Neural progenitor cell (in vitro differentiated cells): ENCODE data around the gene PRDM12. TPM values are rescaled to one million over a fixed set of nuclear protein-coding genes. Genes with fewer than 3 reads are reported as not detected.

Experiments
- DNase-seq: peaks from one replicate; pipeline ENCODE4 v3.0.0-alpha.2; 2016; ENCODE audit warnings: low spot score
- H2AFZ ChIP-seq: fragments of 200-600 bp; sonication (generic); replicated peaks from 2 replicates; pipeline ENCODE4 v1.6.1; 2016; ENCODE audit warnings: antibody characterized with exemption
- H3F3A ChIP-seq: fragments of 200-600 bp; sonication (generic); 2 replicates; pipeline ENCODE4 v1.6.1; 2016; ENCODE audit warnings: antibody characterized with exemption, low read depth
- H3K27ac ChIP-seq: fragments of 200-600 bp; sonication (generic); 2 replicates; pipeline ENCODE4 v1.5.1; 2016; ENCODE audit warnings: mild to moderate bottlenecking
- H3K27me3 ChIP-seq: fragments of 200-600 bp; sonication (generic); 2 replicates; pipeline ENCODE4 v1.6.1; 2016; ENCODE audit warnings: mild to moderate bottlenecking, moderate library complexity
- H3K36me3 ChIP-seq: fragments of 200-600 bp; sonication (generic); 2 replicates; pipeline ENCODE4 v1.5.1; 2016
- H3K4me1 ChIP-seq: fragments of 200-600 bp; sonication (generic); 2 replicates; pipeline ENCODE4 v1.6.1; 2016; ENCODE audit warnings: mixed run types
- H3K4me2 ChIP-seq: fragments of 200-600 bp; sonication (generic); 2 replicates; pipeline ENCODE4 v1.6.1; 2016
- H3K4me3 ChIP-seq: fragments of 200-600 bp; sonication (generic); 2 replicates; pipeline ENCODE4 v1.5.1; 2016
- H3K79me2 ChIP-seq: fragments of 200-600 bp; sonication (generic); 2 replicates; pipeline ENCODE4 v1.6.1; 2016; ENCODE audit warnings: low read depth
- H3K9ac ChIP-seq: fragments of 200-600 bp; sonication (generic); 2 replicates; pipeline ENCODE4 v1.6.1; 2016
- H3K9me3 ChIP-seq: fragments of 200-600 bp; sonication (generic); 2 replicates; pipeline ENCODE4 v1.5.1; 2016; ENCODE audit warnings: low read depth
- H4K20me1 ChIP-seq: fragments of 200-600 bp; sonication (generic); 2 replicates; pipeline ENCODE4 v1.6.1; 2016; ENCODE audit warnings: low read depth
- H3K27ac Mint-ChIP-seq: 3 replicates; pipeline ENCODE4 v1.8.0; 2021; ENCODE audit warnings: mixed read lengths
- H3K27me3 Mint-ChIP-seq: 2 replicates; pipeline ENCODE4 v1.8.0; 2022; ENCODE audit warnings: low read depth, mild to moderate bottlenecking, inconsistent platforms, moderate library complexity, mixed read lengths; ENCODE audit not compliant: insufficient read depth
- H3K36me3 Mint-ChIP-seq: 3 replicates; pipeline ENCODE4 v1.8.0; 2021; ENCODE audit warnings: mixed read lengths
- H3K4me1 Mint-ChIP-seq: 3 replicates; pipeline ENCODE4 v1.8.0; 2021; ENCODE audit warnings: mixed read lengths
- H3K4me3 Mint-ChIP-seq: 3 replicates; pipeline ENCODE4 v1.8.0; 2021; ENCODE audit warnings: mild to moderate bottlenecking, moderate library complexity, mixed read lengths
- H3K9me3 Mint-ChIP-seq: 3 replicates; pipeline ENCODE4 v1.8.0; 2020; ENCODE audit warnings: mixed read lengths
- EZH2 ChIP-seq: fragments of 200-600 bp; sonication (generic); IDR thresholded peaks from 2 replicates; pipeline ENCODE4 v1.6.1; 2017; ENCODE audit warnings: antibody characterized with exemption, mild to moderate bottlenecking, moderate library complexity
- EZH2phosphoT487 ChIP-seq: fragments of 200-600 bp; sonication (generic); IDR thresholded peaks from 2 replicates; pipeline ENCODE4 v1.6.1; 2017; ENCODE audit warnings: antibody characterized with exemption
- total RNA-seq: library from RNA; depleted of rRNA; stranded (reverse); fragments of >200 nt; gene quantifications from 2 replicates; pipeline ENCODE4 v1.2.3, GENCODE V29; 2015; ENCODE audit warnings: low replicate concordance
- TF ChIP-seq, protein P1 (sequence below): fragments of 200-600 bp; sonication (generic); IDR thresholded peaks from 2 replicates; pipeline ENCODE4 v1.5.1; 2017; ENCODE audit warnings: antibody characterized with exemption, mild to moderate bottlenecking

Gene PRDM12
- total RNA-seq, 1 donor from 2014 or later: not detected

- H3K4me1 ChIP-seq: peaks cover 11% of the 10 kb centered on the region
- no peaks in the 10 kb centered on the region for H3K79me2 ChIP-seq
- Mint-ChIP-seq H3K27me3 (peaks cover 2% of the 10 kb centered on the region), H3K4me3 (no peak overlapping the region), H3K36me3 (peaks cover 32% of the 10 kb centered on the region), H3K9me3 (no peaks in the 10 kb centered on the region), H3K4me1 (peaks cover 23% of the 10 kb centered on the region), H3K27ac (no peak overlapping the region)
- H4K20me1 ChIP-seq: peaks cover 27% of the 10 kb centered on the region
- H2AFZ ChIP-seq: no peak overlapping the region
- H3K27me3 ChIP-seq: no peaks in the 10 kb centered on the region
- no peak for TF ChIP-seq EZH2phosphoT487
- TF ChIP-seq EZH2: no peak
- TF ChIP-seq, protein P1, sequence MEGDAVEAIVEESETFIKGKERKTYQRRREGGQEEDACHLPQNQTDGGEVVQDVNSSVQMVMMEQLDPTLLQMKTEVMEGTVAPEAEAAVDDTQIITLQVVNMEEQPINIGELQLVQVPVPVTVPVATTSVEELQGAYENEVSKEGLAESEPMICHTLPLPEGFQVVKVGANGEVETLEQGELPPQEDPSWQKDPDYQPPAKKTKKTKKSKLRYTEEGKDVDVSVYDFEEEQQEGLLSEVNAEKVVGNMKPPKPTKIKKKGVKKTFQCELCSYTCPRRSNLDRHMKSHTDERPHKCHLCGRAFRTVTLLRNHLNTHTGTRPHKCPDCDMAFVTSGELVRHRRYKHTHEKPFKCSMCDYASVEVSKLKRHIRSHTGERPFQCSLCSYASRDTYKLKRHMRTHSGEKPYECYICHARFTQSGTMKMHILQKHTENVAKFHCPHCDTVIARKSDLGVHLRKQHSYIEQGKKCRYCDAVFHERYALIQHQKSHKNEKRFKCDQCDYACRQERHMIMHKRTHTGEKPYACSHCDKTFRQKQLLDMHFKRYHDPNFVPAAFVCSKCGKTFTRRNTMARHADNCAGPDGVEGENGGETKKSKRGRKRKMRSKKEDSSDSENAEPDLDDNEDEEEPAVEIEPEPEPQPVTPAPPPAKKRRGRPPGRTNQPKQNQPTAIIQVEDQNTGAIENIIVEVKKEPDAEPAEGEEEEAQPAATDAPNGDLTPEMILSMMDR: no peak
- no peak overlapping the region for H3K4me2 ChIP-seq
- no peak overlapping the region for H3K9ac ChIP-seq
- DNase-seq: no peak
- H3F3A ChIP-seq: peaks cover 9% of the 10 kb centered on the region
- no peaks in the 10 kb centered on the region for H3K9me3 ChIP-seq
- no peaks in the 10 kb centered on the region for H3K36me3 ChIP-seq
- no peak overlapping the region for H3K27ac ChIP-seq
- no peak overlapping the region for H3K4me3 ChIP-seq
Measured at GRCh38 chr9:130630506-130631330, 33.7 kb upstream of the PRDM12 start.

GRCh38 chr9:130631331-130632080 is 32.9 kb upstream of the PRDM12 start:
- Mint-ChIP-seq H3K36me3 (peaks cover 27% of the 10 kb centered on the region), H3K4me1 (peaks cover 18% of the 10 kb centered on the region), H3K9me3 (no peaks in the 10 kb centered on the region), H3K27ac (no peak overlapping the region), H3K4me3 (no peak overlapping the region), H3K27me3 (peaks cover 2% of the 10 kb centered on the region)
- no peak for DNase-seq
- Histone ChIP-seq H2AFZ (no peak overlapping the region), H3K27ac (no peak overlapping the region), H3K4me3 (no peak overlapping the region), H3F3A (peaks cover 11% of the 10 kb centered on the region), H3K79me2 (no peaks in the 10 kb centered on the region), H3K9me3 (no peaks in the 10 kb centered on the region), H3K27me3 (no peaks in the 10 kb centered on the region), H3K36me3 (no peaks in the 10 kb centered on the region), H3K9ac (no peak overlapping the region), H4K20me1 (peaks cover 27% of the 10 kb centered on the region), H3K4me2 (no peak overlapping the region), H3K4me1 (peaks cover 11% of the 10 kb centered on the region)
- TF ChIP-seq, protein P1: no peak
- no peak for TF ChIP-seq EZH2
- TF ChIP-seq EZH2phosphoT487: no peak

GRCh38 chr9:130632081-130632710 is 32.2 kb upstream of the PRDM12 start:
- Histone ChIP-seq H3K4me3 (no peak overlapping the region), H3K9ac (no peak overlapping the region), H3K9me3 (no peaks in the 10 kb centered on the region), H3K36me3 (no peaks in the 10 kb centered on the region), H3K27me3 (no peaks in the 10 kb centered on the region), H3K4me1 (peaks cover 11% of the 10 kb centered on the region), H3K4me2 (no peak overlapping the region), H3K79me2 (no peaks in the 10 kb centered on the region), H4K20me1 (peaks cover 27% of the 10 kb centered on the region), H3F3A (peaks cover 14% of the 10 kb centered on the region), H2AFZ (no peak overlapping the region), H3K27ac (no peak overlapping the region)
- TF ChIP-seq EZH2phosphoT487 (no peak), EZH2 (no peak)
- TF ChIP-seq, protein P1: no peak
- peaks cover 16% of the 10 kb centered on the region for H3K4me1 Mint-ChIP-seq
- no peak for DNase-seq
- no peaks in the 10 kb centered on the region for H3K9me3 Mint-ChIP-seq
- no peak overlapping the region for H3K4me3 Mint-ChIP-seq
- H3K27ac Mint-ChIP-seq: no peak overlapping the region
- H3K36me3 Mint-ChIP-seq: peaks cover 26% of the 10 kb centered on the region
- peaks cover 2% of the 10 kb centered on the region for H3K27me3 Mint-ChIP-seq
